ENCODE results near the gene IPO9.

The IPO9 gene

GRCh38 chr1:201912832-201913231 is 83.9 kb downstream of the IPO9 start:
- no peak for DNase-seq

DNA sequence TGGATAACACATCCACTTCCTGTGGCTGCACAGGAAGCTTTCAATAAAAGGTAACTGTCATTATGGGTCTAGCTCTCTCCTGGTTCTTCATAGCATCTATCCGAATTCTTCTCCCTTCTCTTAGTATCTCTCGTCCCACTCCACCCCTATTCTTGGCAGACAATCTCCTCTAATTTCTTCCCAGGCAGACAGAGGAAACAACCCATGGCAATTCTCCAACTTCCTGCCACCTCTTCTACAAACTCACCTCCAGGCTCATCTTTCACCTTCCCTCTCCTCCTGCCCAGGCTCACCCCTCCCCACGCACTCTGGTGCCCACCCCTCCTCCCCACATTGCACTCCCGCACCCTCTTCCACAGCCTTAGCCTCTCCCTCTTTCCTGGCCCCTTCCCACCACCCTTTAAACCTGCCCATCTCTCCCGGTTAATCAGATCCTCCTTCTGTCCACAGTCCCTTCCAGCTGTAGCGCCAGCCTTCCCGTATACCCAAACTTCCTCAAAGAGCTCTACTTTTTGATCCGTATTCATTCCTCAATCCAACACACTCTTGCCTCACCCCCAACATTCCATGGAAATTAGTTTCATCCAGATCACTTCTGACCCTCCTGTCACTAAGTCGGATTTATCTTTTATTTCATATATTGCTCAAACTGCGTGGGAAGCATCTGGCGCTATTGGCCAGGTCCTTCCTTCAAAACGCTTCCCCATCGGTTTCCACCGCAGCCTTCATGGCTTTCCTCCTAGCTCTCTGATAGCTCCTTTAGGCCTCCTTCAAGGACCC is 85.7 kb downstream of the IPO9 start:
- no peak for DNase-seq

DNA sequence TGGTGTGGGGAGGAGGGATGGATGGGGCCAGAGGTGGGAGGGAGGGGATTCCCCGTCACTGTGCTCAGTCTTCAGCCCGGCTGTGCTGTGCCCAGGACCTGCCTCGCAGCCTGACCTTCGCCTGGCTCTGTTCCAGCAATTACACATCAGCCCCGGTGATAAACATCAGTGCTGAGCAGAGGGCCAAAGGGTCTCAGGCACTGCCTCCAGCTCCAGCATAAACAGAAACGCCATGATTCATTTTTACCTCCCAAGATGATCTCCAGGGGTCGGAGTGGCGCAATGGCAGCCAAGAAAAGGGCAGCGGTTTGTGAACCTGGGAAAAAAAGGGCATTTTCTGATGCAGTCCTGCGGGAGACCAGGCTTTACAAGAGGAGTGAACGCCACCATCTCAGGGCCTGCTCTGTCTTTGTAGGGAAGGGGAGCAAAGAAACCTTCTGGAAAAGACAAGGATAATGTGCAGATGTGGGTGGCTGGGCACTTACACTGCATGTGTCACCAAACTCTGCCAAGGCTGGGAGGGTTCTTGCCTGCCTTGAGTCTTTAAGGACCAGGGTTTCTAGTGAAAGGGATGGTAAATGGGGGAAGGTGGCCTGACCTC is 87.8 kb downstream of the IPO9 start:
- peak in 1 of 2 experiments; percentile 7 for DNase-seq

DNA sequence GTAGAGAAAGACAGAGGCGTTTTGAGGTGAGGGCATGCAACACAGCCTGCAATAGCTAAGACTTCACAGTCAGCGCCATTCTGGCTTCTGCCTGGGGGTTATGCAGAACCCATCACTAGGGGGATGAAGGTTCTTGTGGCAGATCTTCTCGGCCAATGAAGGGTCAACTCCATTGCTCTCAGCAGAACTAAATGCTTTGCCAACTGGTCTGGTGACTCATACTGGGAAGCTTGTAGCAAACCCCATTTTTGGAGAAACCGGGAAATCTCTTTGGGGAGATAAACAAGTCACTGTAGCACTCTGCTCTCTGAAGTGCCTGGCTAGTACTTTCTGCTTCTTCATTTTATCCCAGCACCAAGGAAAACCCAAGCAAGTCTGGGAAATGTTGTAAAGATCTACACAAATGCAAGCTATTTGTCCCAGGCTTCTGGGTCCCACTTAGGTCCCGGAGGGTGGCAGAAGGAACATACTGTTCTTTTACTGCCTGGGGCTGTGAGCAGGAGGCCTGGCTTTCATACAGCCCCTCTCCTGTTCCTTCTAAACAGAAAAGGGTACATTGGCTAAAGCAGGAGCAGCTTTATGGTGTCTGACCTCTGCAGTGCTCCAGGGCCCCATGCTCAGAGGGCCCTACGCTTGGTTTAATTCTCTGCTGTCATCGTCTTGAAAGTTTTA is 88.5 kb downstream of the IPO9 start:
- DNase-seq: no peak

- DNase-seq: no peak
Measured at GRCh38 chr1:201918343-201918742, 89.4 kb downstream of the IPO9 start.

- DNase-seq: no peak
Measured at GRCh38 chr1:201921952-201922558, 93.1 kb downstream of the IPO9 start.

GRCh38 chr1:201925301-201925567 is 96.3 kb downstream of the IPO9 start:
- no peak for DNase-seq

- no peak for DNase-seq
Measured at GRCh38 chr1:201925981-201926645, 97.2 kb downstream of the IPO9 start.

DNA sequence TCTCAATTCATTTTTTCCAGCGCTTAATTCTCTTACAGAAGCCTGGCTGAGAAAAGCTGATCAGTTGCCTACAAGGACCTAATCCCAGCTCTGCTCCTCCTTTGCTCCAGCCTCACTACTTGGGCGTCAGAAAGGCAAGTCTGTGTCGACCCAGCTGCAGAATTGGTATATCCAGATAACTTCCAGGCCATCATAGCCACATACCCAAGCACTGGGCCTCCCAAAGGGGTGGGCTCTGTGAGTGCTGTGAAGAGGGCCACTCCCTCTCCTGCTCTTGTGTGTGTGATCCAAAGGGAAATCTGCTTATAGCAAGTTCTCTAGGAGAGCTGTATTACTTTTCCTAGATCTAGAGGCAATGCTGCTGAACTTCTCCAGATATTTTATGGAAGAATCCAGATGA is 99.3 kb downstream of the IPO9 start:
- DNase-seq: no peak

DNA sequence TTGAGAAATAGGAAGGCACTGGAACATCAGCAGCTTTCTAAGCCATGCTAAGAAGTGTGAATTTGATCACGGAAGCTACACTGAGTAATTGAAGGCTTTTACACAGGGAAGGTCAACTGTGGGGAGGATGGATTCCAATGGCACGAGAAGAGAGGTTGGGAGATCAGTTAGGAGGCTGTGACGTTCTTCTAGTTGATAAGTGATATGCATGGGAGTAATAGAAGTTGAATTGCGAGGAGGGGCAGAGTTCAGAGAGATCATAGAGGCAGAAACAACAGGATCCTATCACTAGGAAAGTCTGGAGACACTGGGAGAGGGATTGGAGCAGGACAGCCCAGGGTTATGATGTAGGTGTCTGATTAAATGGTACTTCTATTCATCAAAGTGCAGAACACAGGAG is 101.2 kb downstream of the IPO9 start:
- DNase-seq: no peak

- no peak for DNase-seq
Measured at GRCh38 chr1:201930803-201931202, 101.8 kb downstream of the IPO9 start.

Measured in NCI-H2081 (cell line).